Activated CD4-positive, alpha-beta T cell treated with anti-CD3 and anti-CD28 coated beads, Interleukin-2, amount 10 ng/mL, durations not matched to agents 24 days and 14 days (primary cell): ENCODE measurements around the gene CCDC63. TPM values are rescaled to one million over a fixed set of nuclear protein-coding genes. Genes with fewer than 3 reads are reported as not detected.

ENCODE experiments used
- DNase-seq: peaks from one replicate; pipeline ENCODE4 v3.0.0; 2022
- H3K27ac Mint-ChIP-seq: one replicate; pipeline ENCODE4 v1.8.0; 2022; ENCODE audit warnings: mild to moderate bottlenecking, mixed read lengths
- H3K27me3 Mint-ChIP-seq: one replicate; pipeline ENCODE4 v1.8.0; 2022; ENCODE audit warnings: mixed read lengths
- H3K36me3 Mint-ChIP-seq: one replicate; pipeline ENCODE4 v1.8.0; 2022; ENCODE audit warnings: low read depth, mild to moderate bottlenecking, mixed read lengths
- H3K4me1 Mint-ChIP-seq: one replicate; pipeline ENCODE4 v1.8.0; 2021; ENCODE audit warnings: mixed read lengths
- H3K4me3 Mint-ChIP-seq: one replicate; pipeline ENCODE4 v1.8.0; 2022; ENCODE audit warnings: mild to moderate bottlenecking, moderate library complexity, mixed read lengths
- H3K9me3 Mint-ChIP-seq: one replicate; pipeline ENCODE4 v1.8.0; 2021; ENCODE audit warnings: mixed read lengths
- intact Hi-C: fragments of 100-400 bp; cut with micrococcal nuclease; formaldehyde crosslinking; loops from one replicate; pipeline ENCODE4 v1.15.1; 2023
- total RNA-seq: library from RNA; stranded (reverse); gene quantifications from 2 replicates; pipeline ENCODE4 v1.2.3, GENCODE V29; 2022

CCDC63 gene
- total RNA-seq, 1 donor from 2014 or later = not detected

- Mint-ChIP-seq H3K4me1 (no peaks in the 10 kb centered on the region), H3K9me3 (no peaks in the 10 kb centered on the region), H3K27ac (no peak overlapping the region), H3K27me3 (peaks cover 3% of the 10 kb centered on the region), H3K4me3 (no peak overlapping the region), H3K36me3 (no peaks in the 10 kb centered on the region)
- intact Hi-C loops = no loop called here
- no peak for DNase-seq
Measured at GRCh38 chr12:110874351-110874750, 27.6 kb downstream of the CCDC63 start.

GRCh38 chr12:110874781-110875180 is 28.0 kb downstream of the CCDC63 start:
- no peak for DNase-seq
- H3K27ac Mint-ChIP-seq = no peak overlapping the region
- intact Hi-C loops = no loop called here
- H3K27me3 Mint-ChIP-seq = peaks cover 3% of the 10 kb centered on the region
- H3K4me3 Mint-ChIP-seq = no peak overlapping the region
- H3K4me1 Mint-ChIP-seq = no peaks in the 10 kb centered on the region
- H3K36me3 Mint-ChIP-seq = no peaks in the 10 kb centered on the region
- no peaks in the 10 kb centered on the region for H3K9me3 Mint-ChIP-seq

GRCh38 chr12:110880651-110881050 is 33.9 kb downstream of the CCDC63 start:
- Mint-ChIP-seq H3K9me3 (no peaks in the 10 kb centered on the region), H3K4me1 (no peaks in the 10 kb centered on the region), H3K36me3 (no peaks in the 10 kb centered on the region), H3K27me3 (no peaks in the 10 kb centered on the region), H3K4me3 (no peak overlapping the region), H3K27ac (no peak overlapping the region)
- intact Hi-C loops = no loop called here
- DNase-seq = no peak

GRCh38 chr12:110883251-110883650 is 36.5 kb downstream of the CCDC63 start:
- no peak for DNase-seq
- intact Hi-C loops = no loop called here
- Mint-ChIP-seq H3K4me1 (peaks cover 2% of the 10 kb centered on the region), H3K27me3 (no peaks in the 10 kb centered on the region), H3K9me3 (no peaks in the 10 kb centered on the region), H3K4me3 (no peak overlapping the region), H3K27ac (no peak overlapping the region), H3K36me3 (no peaks in the 10 kb centered on the region)

- DNase-seq = no peak
- no peak overlapping the region for H3K27ac Mint-ChIP-seq
- H3K4me1 Mint-ChIP-seq = peaks cover 6% of the 10 kb centered on the region
- peaks cover 11% of the 10 kb centered on the region for H3K27me3 Mint-ChIP-seq
- no peak overlapping the region for H3K4me3 Mint-ChIP-seq
- H3K36me3 Mint-ChIP-seq = no peaks in the 10 kb centered on the region
- no peaks in the 10 kb centered on the region for H3K9me3 Mint-ChIP-seq
- intact Hi-C loops = loop anchor here (5.0 kb wide), 1 partner anchor 427 kb away; no protein-coding TSS in a partner anchor
Measured at GRCh38 chr12:110885152-110885840, 38.5 kb downstream of the CCDC63 start.

GRCh38 chr12:110888256-110888991 is 41.6 kb downstream of the CCDC63 start:
- peaks cover 6% of the 10 kb centered on the region for H3K4me1 Mint-ChIP-seq
- intact Hi-C loops = loop anchor here (1.0 to 5.0 kb wide), 5 partner anchors 62 to 424 kb away; no protein-coding TSS in a partner anchor
- H3K9me3 Mint-ChIP-seq = no peaks in the 10 kb centered on the region
- H3K36me3 Mint-ChIP-seq = no peaks in the 10 kb centered on the region
- DNase-seq = no peak
- H3K27me3 Mint-ChIP-seq = peaks cover 15% of the 10 kb centered on the region
- peak overlapping the region; percentile 87 for H3K4me3 Mint-ChIP-seq
- H3K27ac Mint-ChIP-seq = no peak overlapping the region

GRCh38 chr12:110889361-110889760 is 42.6 kb downstream of the CCDC63 start:
- H3K4me1 Mint-ChIP-seq = peaks cover 6% of the 10 kb centered on the region
- no peak overlapping the region for H3K27ac Mint-ChIP-seq
- H3K36me3 Mint-ChIP-seq = no peaks in the 10 kb centered on the region
- no peak overlapping the region for H3K4me3 Mint-ChIP-seq
- no peaks in the 10 kb centered on the region for H3K9me3 Mint-ChIP-seq
- intact Hi-C loops = loop anchor here (2.0 to 5.0 kb wide), 2 partner anchors 149 to 423 kb away; no protein-coding TSS in a partner anchor
- no peak for DNase-seq
- peaks cover 19% of the 10 kb centered on the region for H3K27me3 Mint-ChIP-seq

DNA sequence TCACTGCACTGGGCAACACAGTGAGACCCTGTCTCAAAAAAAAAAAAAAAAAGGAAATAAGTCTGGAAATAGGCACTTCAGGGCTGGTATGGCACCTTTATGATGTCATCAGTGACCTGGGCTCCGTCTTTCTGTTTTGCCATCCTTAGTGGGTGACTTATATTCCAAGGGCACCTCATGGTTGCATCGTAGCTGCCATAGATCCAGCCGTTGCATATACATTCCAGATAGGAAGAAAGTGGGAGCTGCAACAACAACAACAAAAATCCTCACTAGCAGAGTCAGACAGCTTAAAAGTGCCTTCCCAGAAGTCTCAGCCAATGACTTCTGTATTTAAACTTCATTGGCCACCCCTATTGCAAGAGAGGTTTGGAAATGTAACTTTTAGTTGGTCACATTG is 47.2 kb downstream of the CCDC63 start:
- Mint-ChIP-seq H3K36me3 (no peaks in the 10 kb centered on the region), H3K9me3 (no peaks in the 10 kb centered on the region), H3K4me3 (no peak overlapping the region), H3K27me3 (peaks cover 23% of the 10 kb centered on the region), H3K27ac (no peak overlapping the region), H3K4me1 (no peaks in the 10 kb centered on the region)
- DNase-seq = no peak
- intact Hi-C loops = no loop called here

DNA sequence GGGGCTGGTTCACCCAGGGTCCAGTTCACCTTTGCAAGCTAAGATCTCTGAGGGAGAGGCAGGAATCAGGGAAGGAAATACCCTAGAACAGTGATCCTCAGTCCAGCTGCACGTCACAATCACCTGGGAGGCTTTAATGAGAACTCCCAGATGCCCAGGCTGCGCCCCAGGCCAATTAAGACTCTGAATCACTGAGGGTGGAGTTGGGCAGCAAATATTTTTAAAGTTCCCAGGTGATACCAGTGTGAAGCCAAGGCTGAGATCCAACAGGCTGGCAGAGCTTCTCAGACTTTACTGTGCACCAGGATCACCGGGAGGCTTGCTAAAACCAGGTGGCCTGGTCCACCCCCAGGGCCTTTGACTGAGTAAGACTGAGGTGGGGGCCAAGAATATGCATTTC is 49.8 kb downstream of the CCDC63 start:
- Mint-ChIP-seq H3K9me3 (no peaks in the 10 kb centered on the region), H3K36me3 (no peaks in the 10 kb centered on the region), H3K4me3 (no peak overlapping the region), H3K4me1 (no peaks in the 10 kb centered on the region), H3K27ac (no peak overlapping the region), H3K27me3 (peaks cover 16% of the 10 kb centered on the region)
- intact Hi-C loops = no loop called here
- no peak for DNase-seq

GRCh38 chr12:110901401-110901800 is 54.6 kb downstream of the CCDC63 start:
- no peaks in the 10 kb centered on the region for H3K9me3 Mint-ChIP-seq
- H3K4me3 Mint-ChIP-seq = no peak overlapping the region
- intact Hi-C loops = no loop called here
- H3K4me1 Mint-ChIP-seq = no peaks in the 10 kb centered on the region
- no peak overlapping the region for H3K27ac Mint-ChIP-seq
- peaks cover 4% of the 10 kb centered on the region for H3K27me3 Mint-ChIP-seq
- H3K36me3 Mint-ChIP-seq = no peaks in the 10 kb centered on the region
- DNase-seq = no peak

GRCh38 chr12:110903511-110903910 is 56.7 kb downstream of the CCDC63 start:
- no peak overlapping the region for H3K4me3 Mint-ChIP-seq

DNA sequence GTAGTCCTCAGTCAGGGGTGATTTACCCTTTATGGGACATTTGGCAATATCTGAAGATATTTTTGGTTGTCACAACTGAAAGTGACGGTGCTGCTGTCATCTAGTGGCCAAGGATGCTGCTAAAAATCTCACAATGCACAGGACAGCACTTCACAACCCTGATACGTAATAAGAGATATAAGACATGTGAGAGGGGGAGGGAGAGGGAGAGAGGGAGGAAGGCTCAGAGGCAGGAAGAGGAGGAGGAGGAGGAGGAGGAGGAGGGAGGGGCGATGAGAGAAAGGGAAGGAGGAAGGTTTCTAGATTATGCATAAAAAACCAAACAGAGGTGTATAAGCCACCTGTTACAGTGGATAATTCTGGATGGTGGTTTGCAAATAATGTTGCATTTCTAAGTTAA is 59.3 kb downstream of the CCDC63 start:
- H3K4me3 Mint-ChIP-seq = no peak overlapping the region

More at GRCh38 chr12:110903511-110903910, 56.7 kb downstream of the CCDC63 start:
- Mint-ChIP-seq H3K36me3 (no peaks in the 10 kb centered on the region), H3K27ac (no peak overlapping the region), H3K27me3 (peaks cover 4% of the 10 kb centered on the region), H3K9me3 (no peaks in the 10 kb centered on the region), H3K4me1 (no peaks in the 10 kb centered on the region)
- DNase-seq = no peak
- intact Hi-C loops = no loop called here

DNA sequence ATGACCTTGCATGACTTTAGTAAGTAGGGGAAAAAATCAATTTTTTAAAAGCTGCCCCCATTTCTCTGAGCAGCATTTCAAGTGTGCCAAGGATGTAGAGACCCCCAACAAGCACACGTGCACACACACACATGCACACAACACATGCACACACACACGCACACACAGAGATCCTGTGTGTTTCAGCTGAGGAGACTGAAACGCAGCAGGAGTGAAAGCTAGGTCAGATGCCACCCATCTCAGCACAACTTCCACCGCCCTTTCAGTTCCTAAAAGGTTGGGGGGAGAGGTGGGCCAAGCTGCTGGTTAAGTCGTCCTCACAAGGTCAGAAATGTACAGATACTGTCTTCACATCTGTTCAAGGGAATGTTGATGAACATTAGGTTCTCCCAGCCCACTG is 59.7 kb downstream of the CCDC63 start:
- intact Hi-C loops = no loop called here
- Mint-ChIP-seq H3K4me1 (no peaks in the 10 kb centered on the region), H3K9me3 (no peaks in the 10 kb centered on the region), H3K4me3 (no peak overlapping the region), H3K27me3 (peaks cover under 1% of the 10 kb centered on the region), H3K36me3 (no peaks in the 10 kb centered on the region), H3K27ac (no peak overlapping the region)
- DNase-seq = no peak

More for the DNA sequence above, 59.3 kb downstream of the CCDC63 start:
- Mint-ChIP-seq H3K27ac (no peak overlapping the region), H3K4me1 (no peaks in the 10 kb centered on the region), H3K27me3 (peaks cover 2% of the 10 kb centered on the region), H3K9me3 (no peaks in the 10 kb centered on the region), H3K36me3 (no peaks in the 10 kb centered on the region)
- no peak for DNase-seq
- intact Hi-C loops = no loop called here

GRCh38 chr12:110906985-110907384 is 60.2 kb downstream of the CCDC63 start:
- no peak overlapping the region for H3K4me3 Mint-ChIP-seq
- no peak for DNase-seq
- no peaks in the 10 kb centered on the region for H3K36me3 Mint-ChIP-seq
- no peaks in the 10 kb centered on the region for H3K4me1 Mint-ChIP-seq
- no peaks in the 10 kb centered on the region for H3K27me3 Mint-ChIP-seq
- H3K9me3 Mint-ChIP-seq = no peaks in the 10 kb centered on the region
- intact Hi-C loops = no loop called here
- H3K27ac Mint-ChIP-seq = no peak overlapping the region
